HEK293T (cell line): ENCODE data around the gene BAG3.

ENCODE experiments used
- CTCF ChIA-PET: fragments of 350-600 bp; formaldehyde crosslinking; extraction: SDS; loops from one replicate; lab custom pipeline; 2021; ENCODE audit warnings: antibody characterized with exemption, inconsistent platforms; lab: Yijun Ruan, JAX
- POLR2A ChIA-PET: fragments of 350-600 bp; formaldehyde crosslinking; extraction: SDS; loops from one replicate; lab custom pipeline; 2020; ENCODE audit warnings: antibody characterized with exemption, inconsistent platforms; lab: Yijun Ruan, JAX
- DNase-seq: peaks from one replicate; pipeline ENCODE4 v3.0.0; 2012; ENCODE audit warnings: mixed read lengths; ENCODE audit errors: extremely low spot score
- ARNT ChIP-seq: fragments of 450-650 bp; IDR thresholded peaks from 2 replicates; pipeline ENCODE4 v1.6.1; 2017; ENCODE audit warnings: mild to moderate bottlenecking
- BHLHE40 ChIP-seq: fragments of 450-650 bp; IDR thresholded peaks from 2 replicates; pipeline ENCODE4 v1.6.1; 2016; ENCODE audit warnings: mild to moderate bottlenecking, moderate library complexity, borderline replicate concordance
- CTBP1 ChIP-seq: fragments of 450-650 bp; IDR thresholded peaks from 2 replicates; pipeline ENCODE4 v1.6.1; 2016; ENCODE audit warnings: borderline replicate concordance
- ELF4 ChIP-seq: fragments of 450-650 bp; IDR thresholded peaks from 2 replicates; pipeline ENCODE4 v1.6.1; 2017; ENCODE audit warnings: antibody characterized with exemption
- FOXA1 ChIP-seq: fragments of 450-650 bp; IDR thresholded peaks from 2 replicates; pipeline ENCODE4 v1.6.1; 2016; ENCODE audit warnings: mild to moderate bottlenecking
- FOXK2 ChIP-seq: fragments of 450-650 bp; IDR thresholded peaks from 2 replicates; pipeline ENCODE4 v1.6.1; 2016; ENCODE audit warnings: mild to moderate bottlenecking
- FOXM1 ChIP-seq: fragments of 450-650 bp; IDR thresholded peaks from 2 replicates; pipeline ENCODE4 v1.6.1; 2017; ENCODE audit warnings: mild to moderate bottlenecking, borderline replicate concordance
- HDGF ChIP-seq: fragments of 450-650 bp; IDR thresholded peaks from 2 replicates; pipeline ENCODE4 v1.6.1; 2017; ENCODE audit warnings: antibody characterized with exemption, borderline replicate concordance
- L3MBTL2 ChIP-seq: fragments of 450-650 bp; conservative IDR thresholded peaks from 2 replicates; pipeline ENCODE4 v1.6.1; 2016; ENCODE audit warnings: mild to moderate bottlenecking
- LEF1 ChIP-seq: fragments of 450-650 bp; IDR thresholded peaks from 2 replicates; pipeline ENCODE4 v1.6.1; 2017; ENCODE audit warnings: mild to moderate bottlenecking, borderline replicate concordance
- NFRKB ChIP-seq: fragments of 450-650 bp; IDR thresholded peaks from 2 replicates; pipeline ENCODE4 v1.6.1; 2016; ENCODE audit warnings: mild to moderate bottlenecking, moderate library complexity
- PKNOX1 ChIP-seq: fragments of 450-650 bp; IDR thresholded peaks from 2 replicates; pipeline ENCODE4 v1.6.1; 2016
- SP1 ChIP-seq: fragments of 450-650 bp; IDR thresholded peaks from 2 replicates; pipeline ENCODE4 v1.6.1; 2017
- SUZ12 ChIP-seq: fragments of 450-650 bp; IDR thresholded peaks from 2 replicates; pipeline ENCODE4 v1.6.1; 2016; ENCODE audit warnings: mild to moderate bottlenecking
- TARDBP ChIP-seq: fragments of 450-650 bp; IDR thresholded peaks from 2 replicates; pipeline ENCODE4 v1.6.1; 2016
- ZNF384 ChIP-seq: fragments of 450-650 bp; IDR thresholded peaks from 2 replicates; pipeline ENCODE4 v1.6.1; 2016

The BAG3 gene

GRCh38 chr10:119643306-119644204, 7.6 kb upstream of the BAG3 start:
- no peak for TF ChIP-seq CTBP1
- TF ChIP-seq NFRKB: no peak
- TF ChIP-seq BHLHE40: no peak
- no peak for TF ChIP-seq TARDBP
- no peak for TF ChIP-seq FOXK2
- TF ChIP-seq LEF1: no peak
- no peak for TF ChIP-seq SUZ12
- TF ChIP-seq HDGF: no peak
- no peak for TF ChIP-seq L3MBTL2
- TF ChIP-seq FOXM1: no peak
- TF ChIP-seq PKNOX1: no peak
- no peak for TF ChIP-seq FOXA1
- TF ChIP-seq ARNT: no peak
- CTCF ChIA-PET: interaction anchor here (0.6 to 1.5 kb wide), 6 partner anchors 10 to 216 kb away, joined by 3 to 5 read pairs (median 4); no protein-coding TSS in a partner anchor
- DNase-seq: no peak
- POLR2A ChIA-PET: interaction anchor here (0.9 to 1.1 kb wide), 2 partner anchors 8 to 82 kb away, joined by 3 read pairs; partner anchors contain the start of genes BAG3 and INPP5F

GRCh38 chr10:119644205-119644814, 6.9 kb upstream of the BAG3 start:
- CTCF ChIA-PET: interaction anchor here (0.9 to 1.5 kb wide), 5 partner anchors 10 to 215 kb away, joined by 3 to 4 read pairs (median 4); no protein-coding TSS in a partner anchor

GRCh38 chr10:119644994-119645393, 6.2 kb upstream of the BAG3 start:
- DNase-seq: no peak
- TF ChIP-seq ELF4 (no peak), PKNOX1 (no peak), BHLHE40 (no peak), SUZ12 (no peak), CTBP1 (no peak), FOXA1 (no peak), SP1 (no peak), NFRKB (no peak)
- ChIA-PET CTCF (interaction anchor here (1.1 to 1.3 kb wide), 3 partner anchors 9 to 214 kb away, joined by 3 to 4 read pairs (median 4); no protein-coding TSS in a partner anchor), POLR2A (no interaction called here)

More at GRCh38 chr10:119644205-119644814, 6.9 kb upstream of the BAG3 start:
- TF ChIP-seq LEF1 (no peak), ELF4 (no peak), FOXA1 (no peak), L3MBTL2 (no peak), CTBP1 (no peak), PKNOX1 (peak; percentile 56; the same call in 1 of the 2 replicates)
- POLR2A ChIA-PET: interaction anchor here (1.1 kb wide), 1 partner anchor 81 kb away, joined by 3 read pairs; the partner anchor contains the start of gene INPP5F
- peak; percentile 50 for DNase-seq

- no peak for TF ChIP-seq ZNF384
- no peak for TF ChIP-seq FOXM1
- TF ChIP-seq L3MBTL2: no peak
- no peak for TF ChIP-seq CTBP1
- TF ChIP-seq SUZ12: no peak
- TF ChIP-seq HDGF: no peak
- TF ChIP-seq ARNT: no peak
- no peak for TF ChIP-seq PKNOX1
- TF ChIP-seq BHLHE40: no peak
- TF ChIP-seq NFRKB: no peak
- no peak for DNase-seq
- ChIA-PET POLR2A (interaction anchor here (1.2 to 1.4 kb wide), 2 partner anchors 22 to 108 kb away, joined by 3 to 4 read pairs; partner anchors contain the start of gene RGS10), CTCF (interaction anchor here (0.8 kb wide), 1 partner anchor 839 kb away, joined by 4 read pairs; no protein-coding TSS in a partner anchor)
These were observed 1.1 kb upstream of the BAG3 start for GRCh38 chr10:119650062-119650461.

GRCh38 chr10:119651514-119652360, 557 bp downstream of the BAG3 start:
- DNase-seq: peak; percentile 37
- ChIA-PET CTCF (interaction anchor here (1.2 kb wide), 1 partner anchor 454 kb away, joined by 3 read pairs; no protein-coding TSS in a partner anchor), POLR2A (interaction anchor here (1.0 to 1.4 kb wide), 18 partner anchors 8 to 220 kb away, joined by 3 to 9 read pairs (median 4); partner anchors contain the start of genes INPP5F, MCMBP and TIAL1)
- TF ChIP-seq FOXA1 (no peak), CTBP1 (no peak), HDGF (no peak), PKNOX1 (no peak), SUZ12 (no peak)
